Measurements from ENCODE around the gene GTF2A1L. TPM values are rescaled to one million over a fixed set of nuclear protein-coding genes. Genes with fewer than 3 reads are reported as not detected.

GTF2A1L gene
- total RNA-seq, 2 donors from 2014 or later: 1.0 TPM; not detected in 1

DNA sequence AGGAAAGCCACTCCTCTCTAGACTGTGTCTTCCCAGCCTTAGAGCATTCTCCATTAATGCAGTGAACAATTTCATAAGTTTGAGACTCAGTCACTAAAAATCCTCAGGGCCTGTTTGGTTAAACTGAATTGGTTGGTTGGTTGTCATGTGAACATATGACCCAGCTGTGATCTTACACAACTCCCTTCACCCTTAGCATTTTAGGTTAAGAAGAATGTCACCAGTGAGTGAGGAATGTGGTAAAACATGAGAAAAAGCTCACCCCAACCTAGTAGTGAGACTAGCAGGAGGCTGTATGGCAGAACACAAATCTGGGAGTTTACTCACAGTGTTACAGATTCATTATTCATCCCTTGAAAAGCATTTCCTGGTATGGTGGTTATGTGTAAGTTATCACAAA, 105.5 kb downstream of the GTF2A1L start:
- intact Hi-C loops (cut with DNase I): no loop called here
- Histone ChIP-seq H3K27me3 (no peaks in the 10 kb centered on the region), H3K4me3 (no peak overlapping the region), H3K36me3 (replicated peaks in 1 of 2; ENCODE audit: insufficient read depth in 1 of 2, low read depth in 2 of 2) (no peaks in the 10 kb centered on the region), H3K4me1 (no peaks in the 10 kb centered on the region), H3K9me3 (no peaks in the 10 kb centered on the region), H3K27ac (no peak overlapping the region)
- TF ChIP-seq POLR2A (IDR thresholded peaks at IDR 0.05): no peak
- TF ChIP-seq, protein P1, sequence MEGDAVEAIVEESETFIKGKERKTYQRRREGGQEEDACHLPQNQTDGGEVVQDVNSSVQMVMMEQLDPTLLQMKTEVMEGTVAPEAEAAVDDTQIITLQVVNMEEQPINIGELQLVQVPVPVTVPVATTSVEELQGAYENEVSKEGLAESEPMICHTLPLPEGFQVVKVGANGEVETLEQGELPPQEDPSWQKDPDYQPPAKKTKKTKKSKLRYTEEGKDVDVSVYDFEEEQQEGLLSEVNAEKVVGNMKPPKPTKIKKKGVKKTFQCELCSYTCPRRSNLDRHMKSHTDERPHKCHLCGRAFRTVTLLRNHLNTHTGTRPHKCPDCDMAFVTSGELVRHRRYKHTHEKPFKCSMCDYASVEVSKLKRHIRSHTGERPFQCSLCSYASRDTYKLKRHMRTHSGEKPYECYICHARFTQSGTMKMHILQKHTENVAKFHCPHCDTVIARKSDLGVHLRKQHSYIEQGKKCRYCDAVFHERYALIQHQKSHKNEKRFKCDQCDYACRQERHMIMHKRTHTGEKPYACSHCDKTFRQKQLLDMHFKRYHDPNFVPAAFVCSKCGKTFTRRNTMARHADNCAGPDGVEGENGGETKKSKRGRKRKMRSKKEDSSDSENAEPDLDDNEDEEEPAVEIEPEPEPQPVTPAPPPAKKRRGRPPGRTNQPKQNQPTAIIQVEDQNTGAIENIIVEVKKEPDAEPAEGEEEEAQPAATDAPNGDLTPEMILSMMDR (IDR thresholded peaks at IDR 0.05): no peak
- ATAC-seq (no peak), DNase-seq (no peak)

DNA sequence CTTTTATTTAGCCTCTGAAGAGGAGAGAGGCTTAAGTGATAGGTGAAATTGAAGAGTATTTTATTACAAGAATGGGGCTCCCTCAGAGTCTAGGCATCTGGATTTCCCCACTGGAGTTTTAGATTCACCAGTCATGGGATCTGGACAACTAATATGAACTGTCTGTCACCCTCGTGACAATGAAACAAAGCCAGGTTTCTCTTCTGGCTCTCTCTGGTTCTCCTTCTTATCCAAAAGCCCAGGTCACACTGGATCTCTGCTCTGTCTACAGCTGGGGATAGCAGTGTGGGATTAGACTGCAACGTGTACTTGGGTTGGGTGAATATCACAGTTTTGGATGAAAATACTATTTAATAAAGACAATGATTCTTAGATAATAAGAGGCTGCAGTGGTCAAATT, 106.6 kb downstream of the GTF2A1L start:
- no peaks in the 10 kb centered on the region for H3K27me3 ChIP-seq
- intact Hi-C loops (cut with DNase I): no loop called here
- no peak overlapping the region for H3K4me3 ChIP-seq
- no peaks in the 10 kb centered on the region for H3K36me3 ChIP-seq (replicated peaks in 1 of 2; ENCODE audit: insufficient read depth in 1 of 2, low read depth in 2 of 2)
- WGBS, 2 donors: 51 to 54% methylated on average over 2 of the region's 2 CpGs
- no peak for ATAC-seq
- H3K4me1 ChIP-seq: no peaks in the 10 kb centered on the region
- TF ChIP-seq, protein P1 (IDR thresholded peaks at IDR 0.05): no peak
- TF ChIP-seq POLR2A (IDR thresholded peaks at IDR 0.05): no peak
- no peak for DNase-seq
- no peaks in the 10 kb centered on the region for H3K9me3 ChIP-seq
- H3K27ac ChIP-seq: no peak overlapping the region

DNA sequence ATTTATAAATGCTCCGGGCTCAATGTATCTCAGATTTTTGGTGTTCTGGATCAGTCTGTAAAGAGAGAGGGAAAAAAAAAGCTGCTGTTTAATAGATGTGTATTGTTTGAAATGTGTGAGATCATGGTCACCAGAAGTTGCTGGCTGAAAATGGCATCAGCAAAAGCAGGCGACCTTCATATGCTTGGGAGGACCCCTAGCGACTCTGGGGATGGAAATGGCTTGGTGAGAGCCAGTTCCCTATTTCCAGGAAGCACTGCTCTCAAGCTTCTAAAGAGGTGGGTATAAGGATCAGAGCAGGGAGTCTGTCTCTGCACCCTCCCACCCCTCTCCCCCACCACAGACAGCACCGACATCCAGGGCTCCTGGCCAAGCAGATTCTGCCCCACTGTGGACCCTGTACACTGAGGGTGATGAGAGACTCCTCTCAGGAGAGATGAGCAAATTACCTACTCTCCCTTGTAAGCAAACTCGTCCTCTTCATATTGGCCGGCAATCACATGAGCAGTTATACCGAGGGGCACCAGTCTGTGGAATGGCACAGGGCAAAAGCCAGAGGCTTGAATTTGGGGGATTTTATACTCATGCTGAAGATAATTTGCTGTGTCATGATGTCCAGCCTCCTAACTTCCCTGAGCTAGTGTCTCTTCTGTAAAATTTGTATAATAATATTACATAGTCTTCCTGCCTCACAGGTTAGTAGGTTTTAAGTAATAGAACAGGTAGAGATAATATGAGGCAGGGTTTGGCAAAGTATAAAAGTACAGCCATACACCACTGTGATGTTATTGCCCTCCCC, 108.2 kb downstream of the GTF2A1L start:
- Histone ChIP-seq H3K36me3 (replicated peaks in 1 of 2; ENCODE audit: insufficient read depth in 1 of 2, low read depth in 2 of 2) (no peaks in the 10 kb centered on the region), H3K9me3 (no peaks in the 10 kb centered on the region), H3K27ac (no peak overlapping the region), H3K27me3 (no peaks in the 10 kb centered on the region), H3K4me3 (no peak overlapping the region), H3K4me1 (no peaks in the 10 kb centered on the region)
- WGBS, 2 donors: 39 to 51% methylated on average over 7 of the region's 7 CpGs
- intact Hi-C loops (cut with DNase I): no loop called here
- TF ChIP-seq POLR2A (IDR thresholded peaks at IDR 0.05): no peak
- TF ChIP-seq, protein P1 (IDR thresholded peaks at IDR 0.05): no peak
- no peak for ATAC-seq
- DNase-seq: no peak

DNA sequence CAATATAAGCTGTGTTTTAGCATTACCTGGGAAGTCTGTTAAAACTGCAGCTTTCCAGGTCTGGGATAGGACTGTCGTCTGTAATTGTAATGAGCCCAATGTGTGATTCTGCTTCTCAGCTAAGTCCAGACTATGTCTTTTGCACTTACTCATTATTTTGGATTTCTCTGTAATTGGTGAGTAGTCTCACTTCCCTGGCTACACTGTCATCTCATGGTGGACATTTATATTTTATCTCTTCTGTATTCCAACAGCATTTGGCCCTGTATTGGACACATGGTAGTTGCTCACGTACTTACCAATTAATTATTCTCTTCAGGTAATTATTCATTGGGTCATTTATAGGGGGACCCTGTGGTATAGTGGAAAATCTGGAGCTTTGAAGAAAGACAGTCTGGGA, 109.9 kb downstream of the GTF2A1L start:
- intact Hi-C loops (cut with DNase I): no loop called here
- Histone ChIP-seq H3K27ac (no peak overlapping the region), H3K4me3 (no peak overlapping the region), H3K9me3 (no peaks in the 10 kb centered on the region), H3K27me3 (no peaks in the 10 kb centered on the region), H3K36me3 (replicated peaks in 1 of 2; ENCODE audit: insufficient read depth in 1 of 2, low read depth in 2 of 2) (no peaks in the 10 kb centered on the region), H3K4me1 (no peaks in the 10 kb centered on the region)
- TF ChIP-seq, protein P1 (IDR thresholded peaks at IDR 0.05): peak in 1 of 7 experiments; percentile 17
- no peak for TF ChIP-seq POLR2A (IDR thresholded peaks at IDR 0.05)
- DNase-seq (no peak), ATAC-seq (no peak)
- WGBS, 2 donors: 48 to 53% methylated on average over 2 of the region's 2 CpGs

DNA sequence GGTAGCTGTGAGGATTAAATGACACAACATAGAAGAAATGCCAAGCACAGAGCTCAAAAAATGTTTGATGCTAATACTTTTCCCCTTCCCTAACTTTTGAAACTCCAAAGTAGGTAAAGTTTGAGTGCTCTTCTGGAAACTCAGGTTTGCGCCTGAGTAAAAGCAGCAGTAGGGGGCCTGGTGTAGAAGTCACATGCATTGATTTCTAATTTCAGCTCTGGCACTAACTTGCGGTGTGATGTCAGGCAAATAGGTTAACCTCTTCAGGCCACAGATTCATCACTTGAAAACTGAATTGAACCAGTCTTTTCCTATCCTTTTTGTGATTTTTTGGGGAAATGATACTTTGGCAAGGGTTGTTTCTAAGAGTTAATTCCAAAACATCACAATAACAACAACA, 110.6 kb downstream of the GTF2A1L start:
- WGBS, 2 donors: 47 to 71% methylated on average over 2 of the region's 2 CpGs
- TF ChIP-seq POLR2A (IDR thresholded peaks at IDR 0.05): no peak
- TF ChIP-seq, protein P1 (IDR thresholded peaks at IDR 0.05): no peak
- Histone ChIP-seq H3K4me3 (no peak overlapping the region), H3K27ac (no peak overlapping the region), H3K27me3 (no peaks in the 10 kb centered on the region), H3K9me3 (no peaks in the 10 kb centered on the region), H3K36me3 (replicated peaks in 1 of 2; ENCODE audit: insufficient read depth in 1 of 2, low read depth in 2 of 2) (no peaks in the 10 kb centered on the region), H3K4me1 (no peaks in the 10 kb centered on the region)
- intact Hi-C loops (cut with DNase I): no loop called here
- DNase-seq (no peak), ATAC-seq (no peak)

All from body of pancreas (tissue), 4 donors.